Ureter (tissue), 1 donor: Measurements from ENCODE around the gene TMEM170B. TPM values are rescaled to one million over a fixed set of nuclear protein-coding genes. Genes with fewer than 3 reads are reported as not detected.
A peak's percentile ranks its signal among the peaks of the same experiment; 100 is the strongest.

Experiments used
- DNase-seq: peaks from one replicate; pipeline ENCODE4 v3.0.0-alpha.2; 2020; ENCODE audit warnings: low spot score
- total RNA-seq: library from RNA; stranded (reverse); gene quantifications from one replicate; pipeline ENCODE4 v1.2.4, GENCODE V29; 2023
- donor health status: DM: yes; HTN: yes; CAD: no.

Gene TMEM170B
- total RNA-seq, 1 donor from 2014 or later = 2.9 TPM

DNA sequence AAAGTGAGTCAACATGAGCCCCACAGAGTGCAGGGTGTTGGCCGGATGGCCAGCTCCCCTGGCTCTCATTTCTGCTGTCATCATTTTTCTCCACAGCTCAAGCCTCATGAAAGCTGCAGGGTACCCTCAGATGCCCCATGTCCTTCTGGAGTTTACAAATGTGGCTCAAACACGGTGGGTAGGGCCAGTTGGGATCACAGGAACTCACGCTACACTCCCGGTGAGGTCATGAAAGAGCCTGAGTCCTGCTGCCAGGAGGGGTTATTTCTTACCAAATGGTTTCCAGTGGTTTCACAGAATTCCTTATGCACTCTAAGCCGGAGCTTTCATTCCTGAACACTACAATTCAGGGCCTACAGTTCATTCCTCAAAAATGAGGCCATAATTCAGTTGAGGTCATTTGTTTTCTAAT is 78.7 kb downstream of the TMEM170B start:
- DNase-seq = no peak

- DNase-seq = no peak
Observed at GRCh38 chr6:11618533-11618932, 81.0 kb downstream of the TMEM170B start.

DNA sequence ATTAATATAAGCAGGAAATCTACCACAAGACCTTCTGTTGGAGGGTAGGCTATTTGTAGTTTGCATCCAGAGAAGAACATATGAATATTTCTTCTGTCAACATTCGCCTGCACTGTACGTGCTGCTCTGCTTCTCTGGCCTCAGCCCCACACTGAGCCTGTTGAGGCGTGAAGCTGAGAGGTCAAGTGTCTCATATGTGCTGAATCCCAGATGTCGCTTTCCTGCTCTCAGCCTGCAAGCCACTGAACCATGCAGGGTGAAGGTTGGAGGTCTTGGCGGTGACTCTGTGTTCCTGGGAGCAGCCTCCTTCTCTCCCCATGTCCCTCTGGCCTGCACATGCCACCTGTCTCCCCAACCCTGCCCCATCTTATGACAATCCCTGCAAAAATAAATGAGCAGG is 83.6 kb downstream of the TMEM170B start:
- DNase-seq = no peak

- no peak for DNase-seq
Observed at GRCh38 chr6:11622156-11622555, 84.6 kb downstream of the TMEM170B start.

- no peak for DNase-seq
Observed at GRCh38 chr6:11623272-11623671, 85.7 kb downstream of the TMEM170B start.

DNA sequence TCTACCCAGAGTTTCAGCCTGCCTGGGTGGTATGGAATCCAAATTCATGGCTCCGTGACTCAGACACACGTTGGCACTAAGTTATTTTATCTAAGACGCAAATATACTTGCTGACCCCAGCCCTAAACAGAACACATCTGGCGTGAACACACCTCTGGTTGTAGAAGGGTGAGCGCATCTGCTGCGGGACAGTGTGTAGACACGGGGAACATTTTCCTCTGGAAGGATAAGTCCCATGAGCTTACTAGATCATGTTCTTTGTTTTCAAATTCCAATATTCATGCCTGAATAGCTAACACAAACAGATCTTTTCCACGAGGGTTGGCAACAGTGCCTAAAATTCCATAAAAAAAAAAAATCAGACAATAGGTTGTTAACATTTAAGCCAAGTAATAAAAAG is 87.8 kb downstream of the TMEM170B start:
- DNase-seq = no peak

GRCh38 chr6:11626356-11626755 is 88.8 kb downstream of the TMEM170B start:
- no peak for DNase-seq

DNA sequence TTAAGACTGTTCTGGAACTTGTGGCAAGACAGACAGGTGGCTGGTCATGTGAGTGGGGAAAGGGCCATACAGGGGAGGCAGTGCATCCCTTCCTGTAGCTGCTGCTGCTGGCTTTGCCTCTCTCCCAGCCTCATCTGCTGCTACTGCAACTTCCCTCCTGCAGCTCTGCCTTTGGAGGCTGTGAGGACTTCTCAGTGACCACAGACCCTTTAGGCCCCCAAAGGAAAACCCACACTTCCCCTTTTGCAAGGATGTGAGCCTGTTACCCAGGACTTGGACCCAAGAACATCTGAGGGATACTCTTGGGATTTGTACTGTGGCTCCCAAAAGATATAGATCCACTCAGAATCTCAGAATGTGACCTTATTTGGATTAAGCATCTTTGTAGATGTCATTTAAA is 91.0 kb downstream of the TMEM170B start:
- DNase-seq = no peak

- DNase-seq = no peak
Observed at GRCh38 chr6:11631008-11631407, 93.5 kb downstream of the TMEM170B start.

GRCh38 chr6:11631539-11631938 is 94.0 kb downstream of the TMEM170B start:
- no peak for DNase-seq

- peak; percentile 71 for DNase-seq
Observed at GRCh38 chr6:11632231-11632630, 94.7 kb downstream of the TMEM170B start.

DNA sequence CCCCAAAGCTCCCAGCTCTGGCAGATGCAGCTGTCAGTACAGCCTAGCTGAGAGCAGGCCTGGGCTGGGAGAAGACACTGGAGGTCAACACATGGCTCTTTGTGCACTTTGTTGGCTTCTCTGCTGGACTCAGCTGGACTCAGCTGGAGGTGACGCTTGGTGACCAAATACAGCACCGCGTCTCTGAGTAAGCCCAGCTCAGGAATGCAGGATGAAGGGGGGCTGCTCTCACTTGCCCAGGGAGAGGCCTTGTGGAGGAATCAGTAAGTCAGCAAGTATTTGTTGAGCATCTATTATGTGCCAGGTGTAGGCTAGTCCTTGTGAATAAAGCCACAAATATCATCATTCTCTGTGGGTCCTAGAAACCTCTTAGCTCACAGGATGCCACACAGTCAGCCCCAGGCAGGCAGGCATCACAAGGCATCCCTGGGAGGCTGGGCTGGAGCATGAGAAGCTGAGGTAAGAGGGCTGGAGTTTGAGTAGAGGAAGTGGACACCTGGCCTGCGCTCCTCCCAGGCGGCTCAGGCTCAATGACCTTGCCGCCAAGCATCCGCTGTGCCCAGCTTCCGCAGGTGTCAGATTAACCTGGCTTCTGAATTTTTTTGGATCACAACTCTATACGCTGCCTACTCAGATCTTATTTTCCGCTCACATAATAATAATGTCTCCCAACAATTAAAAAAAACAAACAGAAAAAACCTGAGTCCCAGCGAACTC is 95.4 kb downstream of the TMEM170B start:
- DNase-seq = no peak

Other genes with a start within 250 kb of the TMEM170B start
- 42.4 TPM for gene ADTRP, start 241.1 kb downstream of the TMEM170B start, total RNA-seq